Activated CD4-positive, alpha-beta T cell treated with anti-CD3 and anti-CD28 coated beads for 36 hours (primary cell): Measurements from ENCODE around the gene FASTK. TPM values are rescaled to one million over a fixed set of nuclear protein-coding genes. Genes with fewer than 3 reads are reported as not detected.

Source experiments
- ATAC-seq: fragments of 200-7000 bp; cut with Tn5 transposase; one replicate; pipeline ENCODE4 v1.10.0; 2021; ENCODE audit warnings: mild to moderate bottlenecking, moderate library complexity
- CTCF ChIA-PET: fragments of 350-600 bp; sonication (Branson Sonifier 250); formaldehyde crosslinking; loops from one replicate; lab custom pipeline; 2021; ENCODE audit warnings: antibody characterized with exemption; lab: Charles Lee
- POLR2A ChIA-PET: fragments of 350-600 bp; sonication (Branson Sonifier 250); formaldehyde crosslinking; loops from one replicate; lab custom pipeline; 2021; ENCODE audit warnings: antibody characterized with exemption, inconsistent platforms; lab: Charles Lee
- DNase-seq: peaks from one replicate; pipeline ENCODE4 v3.0.0-alpha.2; 2020
- H3K27ac Mint-ChIP-seq: one replicate; pipeline ENCODE4 v1.8.0; 2021; ENCODE audit warnings: mixed read lengths
- H3K27me3 Mint-ChIP-seq: one replicate; pipeline ENCODE4 v1.8.0; 2021; ENCODE audit warnings: mixed read lengths
- H3K36me3 Mint-ChIP-seq: one replicate; pipeline ENCODE4 v1.8.0; 2021; ENCODE audit warnings: low read depth, mixed read lengths
- H3K4me1 Mint-ChIP-seq: one replicate; pipeline ENCODE4 v1.8.0; 2021; ENCODE audit warnings: mixed read lengths
- H3K4me3 Mint-ChIP-seq: one replicate; pipeline ENCODE4 v1.8.0; 2021; ENCODE audit warnings: mild to moderate bottlenecking, moderate library complexity, mixed read lengths
- H3K9me3 Mint-ChIP-seq: one replicate; pipeline ENCODE4 v1.8.0; 2021; ENCODE audit warnings: low read depth, mixed read lengths
- intact Hi-C, 2 experiments: fragments of 100-400 bp; cut with DNase I in 1 of 2; cut with micrococcal nuclease in 1 of 2; formaldehyde crosslinking; loops; one replicate each; pipeline versions ENCODE4 v1.14.2 to v1.15.1; 2022 to 2024; cut with DNase I, micrococcal nuclease
- total RNA-seq, 2 experiments: library from RNA; stranded (reverse); gene quantifications; one replicate each; pipeline ENCODE4 v1.2.3, GENCODE V29; 2021

Gene FASTK
- total RNA-seq, 2 experiments from 2014 or later: 56.6 to 56.7 TPM

GRCh38 chr7:151056666-151057505 is 23.7 kb downstream of the FASTK start:
- Mint-ChIP-seq H3K36me3 (peaks cover 2% of the 10 kb centered on the region), H3K27me3 (no peaks in the 10 kb centered on the region), H3K4me1 (peaks cover 33% of the 10 kb centered on the region), H3K9me3 (no peaks in the 10 kb centered on the region), H3K4me3 (peak overlapping the region; percentile 81), H3K27ac (peak overlapping the region; percentile 66)
- intact Hi-C loops: loop anchor here (5.0 kb wide), 3 partner anchors 45 to 1930 kb away; partner anchors contain the start of genes ZNF425 (in 1 of the 2) and ZNF775 (in 1 of the 2)
- DNase-seq: no peak
- ChIA-PET CTCF (no interaction called here), POLR2A (no interaction called here)
- ATAC-seq: no peak

GRCh38 chr7:151056283-151056665 is 24.3 kb downstream of the FASTK start:
- DNase-seq: no peak
- CTCF ChIA-PET: no interaction called here
- H3K27me3 Mint-ChIP-seq: no peaks in the 10 kb centered on the region

GRCh38 chr7:151053751-151054150 is 26.9 kb downstream of the FASTK start:
- ChIA-PET POLR2A (no interaction called here), CTCF (no interaction called here)
- Mint-ChIP-seq H3K4me1 (peaks cover 16% of the 10 kb centered on the region), H3K36me3 (peaks cover 2% of the 10 kb centered on the region), H3K9me3 (no peaks in the 10 kb centered on the region), H3K27ac (no peak overlapping the region), H3K4me3 (no peak overlapping the region), H3K27me3 (no peaks in the 10 kb centered on the region)
- intact Hi-C loops: no loop called here
- DNase-seq (no peak), ATAC-seq (no peak)

More at GRCh38 chr7:151056283-151056665, 24.3 kb downstream of the FASTK start:
- Mint-ChIP-seq H3K27ac (no peak overlapping the region), H3K9me3 (no peaks in the 10 kb centered on the region), H3K4me1 (peaks cover 27% of the 10 kb centered on the region), H3K36me3 (peaks cover 2% of the 10 kb centered on the region), H3K4me3 (peak overlapping the region; percentile 81)
- ATAC-seq: no peak
- POLR2A ChIA-PET: no interaction called here
- intact Hi-C loops: loop anchor here (5.0 kb wide), 3 partner anchors 44 to 1929 kb away; partner anchors contain the start of genes ZNF425 (in 1 of the 2) and ZNF775 (in 1 of the 2)

- Mint-ChIP-seq H3K9me3 (no peaks in the 10 kb centered on the region), H3K27me3 (no peaks in the 10 kb centered on the region), H3K4me3 (no peak overlapping the region), H3K4me1 (peaks cover 13% of the 10 kb centered on the region), H3K36me3 (peaks cover 2% of the 10 kb centered on the region), H3K27ac (no peak overlapping the region)
- intact Hi-C loops: no loop called here
- DNase-seq: no peak
- ChIA-PET CTCF (interaction anchor here (0.6 kb wide), 2 partner anchors 16 kb away, joined by 3 read pairs; no protein-coding TSS in a partner anchor), POLR2A (no interaction called here)
- no peak for ATAC-seq
Measured at GRCh38 chr7:151053096-151053495, 27.5 kb downstream of the FASTK start.

- Mint-ChIP-seq H3K27ac (no peak overlapping the region), H3K9me3 (no peaks in the 10 kb centered on the region), H3K4me1 (peaks cover 5% of the 10 kb centered on the region), H3K36me3 (peaks cover 2% of the 10 kb centered on the region), H3K4me3 (no peak overlapping the region), H3K27me3 (no peaks in the 10 kb centered on the region)
- ChIA-PET CTCF (interaction anchor here (0.6 to 0.9 kb wide), 3 partner anchors 9 to 38 kb away, joined by 3 to 4 read pairs (median 3); no protein-coding TSS in a partner anchor), POLR2A (no interaction called here)
- intact Hi-C loops: no loop called here
- ATAC-seq (peak; percentile 72), DNase-seq (peak; percentile 76)
Measured at GRCh38 chr7:151051108-151051507, 29.5 kb downstream of the FASTK start.

- Mint-ChIP-seq H3K9me3 (no peaks in the 10 kb centered on the region), H3K27ac (no peak overlapping the region), H3K27me3 (no peaks in the 10 kb centered on the region), H3K36me3 (peaks cover 4% of the 10 kb centered on the region), H3K4me1 (peaks cover 5% of the 10 kb centered on the region), H3K4me3 (no peak overlapping the region)
- ChIA-PET CTCF (no interaction called here), POLR2A (no interaction called here)
- ATAC-seq (no peak), DNase-seq (no peak)
- intact Hi-C loops: no loop called here
Measured at GRCh38 chr7:151048911-151049463, 31.6 kb downstream of the FASTK start.

- DNase-seq (no peak), ATAC-seq (no peak)
- Mint-ChIP-seq H3K27me3 (no peaks in the 10 kb centered on the region), H3K4me1 (peaks cover 5% of the 10 kb centered on the region), H3K4me3 (no peak within 1 kb of the TSS), H3K36me3 (peaks cover 4% of the 10 kb centered on the region), H3K27ac (no peak within 1 kb of the TSS), H3K9me3 (no peaks in the 10 kb centered on the region)
- intact Hi-C loops: no loop called here
- CTCF ChIA-PET: no interaction called here
- POLR2A ChIA-PET: no interaction called here
Measured at GRCh38 chr7:151047976-151048815, 32.4 kb downstream of the FASTK start, which contains the start of gene ASIC3. TSS of gene ASIC3 (plus strand) at chr7:151048531. CDS start at chr7:151048886, 355 bp downstream.

GRCh38 chr7:151046603-151047573 is 33.7 kb downstream of the FASTK start:
- Mint-ChIP-seq H3K4me1 (no peaks in the 10 kb centered on the region), H3K4me3 (no peak overlapping the region), H3K36me3 (peaks cover 1% of the 10 kb centered on the region), H3K27me3 (no peaks in the 10 kb centered on the region), H3K9me3 (no peaks in the 10 kb centered on the region), H3K27ac (no peak overlapping the region)
- intact Hi-C loops: no loop called here
- no peak for ATAC-seq
- ChIA-PET CTCF (interaction anchor here (0.9 kb wide), 1 partner anchor 13 kb away, joined by 3 read pairs; no protein-coding TSS in a partner anchor), POLR2A (no interaction called here)
- DNase-seq: no peak

GRCh38 chr7:151045967-151046366 is 34.6 kb downstream of the FASTK start:
- DNase-seq (no peak), ATAC-seq (no peak)
- H3K9me3 Mint-ChIP-seq: no peaks in the 10 kb centered on the region
- ChIA-PET POLR2A (no interaction called here), CTCF (interaction anchor here (0.9 kb wide), 1 partner anchor 14 kb away, joined by 3 read pairs; no protein-coding TSS in a partner anchor)
- H3K4me1 Mint-ChIP-seq: no peaks in the 10 kb centered on the region
- no peaks in the 10 kb centered on the region for H3K27me3 Mint-ChIP-seq
- no peak overlapping the region for H3K4me3 Mint-ChIP-seq
- H3K27ac Mint-ChIP-seq: no peak overlapping the region
- intact Hi-C loops: no loop called here
- H3K36me3 Mint-ChIP-seq: peaks cover 1% of the 10 kb centered on the region

- H3K27ac Mint-ChIP-seq: no peak overlapping the region
- CTCF ChIA-PET: interaction anchor here (0.6 kb wide), 2 partner anchors 47 to 1295 kb away, joined by 3 read pairs; no protein-coding TSS in a partner anchor
- H3K36me3 Mint-ChIP-seq: peaks cover 1% of the 10 kb centered on the region
- no peaks in the 10 kb centered on the region for H3K27me3 Mint-ChIP-seq
- intact Hi-C loops: no loop called here
- H3K4me1 Mint-ChIP-seq: no peaks in the 10 kb centered on the region
- no peak overlapping the region for H3K4me3 Mint-ChIP-seq
- no peaks in the 10 kb centered on the region for H3K9me3 Mint-ChIP-seq
- POLR2A ChIA-PET: no interaction called here
- ATAC-seq (no peak), DNase-seq (no peak)
Measured at GRCh38 chr7:151045262-151045661, 35.3 kb downstream of the FASTK start.
